Limb (tissue), 2 donors: ENCODE results near the gene TSHZ2.
A peak's percentile ranks its signal among the peaks of the same experiment; 100 is the strongest.

ENCODE experiments used
- DNase-seq, 2 donors: peaks; one replicate each; pipeline ENCODE4 v3.0.0-alpha.2; 2016; ENCODE audit errors: extremely low spot score in 2 of 2

TSHZ2 gene

DNA sequence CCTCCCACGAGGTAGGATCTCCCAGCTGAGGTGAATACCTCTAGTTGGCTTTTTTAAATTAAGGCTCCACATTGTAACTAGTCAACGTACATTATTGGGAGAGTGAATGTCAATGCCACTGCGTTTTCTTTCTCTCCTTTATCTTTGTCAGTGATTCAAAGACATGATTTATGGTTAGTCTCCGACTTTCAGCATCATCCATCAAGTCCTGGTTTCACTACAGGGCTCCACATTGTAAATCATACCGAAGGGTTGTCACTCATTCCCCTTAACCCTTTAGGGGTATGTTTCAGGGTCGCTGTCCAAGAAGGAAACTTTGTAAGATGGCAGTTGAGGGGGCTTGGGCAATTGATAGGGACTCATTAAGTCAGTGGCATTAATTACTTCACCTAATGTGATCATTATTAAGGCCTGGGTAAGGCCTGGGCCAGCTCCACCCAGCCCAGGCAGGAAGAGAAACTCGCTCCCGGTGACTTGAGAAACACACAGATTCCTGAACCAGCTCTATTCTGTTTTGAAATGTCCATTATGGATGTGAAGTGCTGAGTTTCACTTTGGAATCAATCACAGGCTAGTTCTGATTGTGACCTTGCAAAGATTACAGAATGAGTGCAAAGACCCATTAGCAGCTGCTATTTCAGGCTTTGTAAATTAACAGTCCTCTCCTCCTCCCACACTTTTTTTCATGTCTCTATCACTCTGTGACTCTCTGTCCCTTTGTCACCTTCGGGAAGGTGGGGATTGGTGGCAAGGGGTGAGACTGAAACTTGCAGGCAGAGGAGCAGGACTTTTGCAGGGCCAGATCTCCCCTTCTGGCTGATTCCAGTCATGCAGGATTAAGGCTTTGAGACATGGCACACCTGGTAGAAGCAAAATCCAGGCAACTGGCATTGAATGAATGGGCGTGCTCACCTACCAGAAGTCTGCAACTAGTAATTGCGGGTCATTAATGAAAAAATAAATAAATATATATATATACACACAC, 222.4 kb downstream of the TSHZ2 start:
- no peak for DNase-seq

DNA sequence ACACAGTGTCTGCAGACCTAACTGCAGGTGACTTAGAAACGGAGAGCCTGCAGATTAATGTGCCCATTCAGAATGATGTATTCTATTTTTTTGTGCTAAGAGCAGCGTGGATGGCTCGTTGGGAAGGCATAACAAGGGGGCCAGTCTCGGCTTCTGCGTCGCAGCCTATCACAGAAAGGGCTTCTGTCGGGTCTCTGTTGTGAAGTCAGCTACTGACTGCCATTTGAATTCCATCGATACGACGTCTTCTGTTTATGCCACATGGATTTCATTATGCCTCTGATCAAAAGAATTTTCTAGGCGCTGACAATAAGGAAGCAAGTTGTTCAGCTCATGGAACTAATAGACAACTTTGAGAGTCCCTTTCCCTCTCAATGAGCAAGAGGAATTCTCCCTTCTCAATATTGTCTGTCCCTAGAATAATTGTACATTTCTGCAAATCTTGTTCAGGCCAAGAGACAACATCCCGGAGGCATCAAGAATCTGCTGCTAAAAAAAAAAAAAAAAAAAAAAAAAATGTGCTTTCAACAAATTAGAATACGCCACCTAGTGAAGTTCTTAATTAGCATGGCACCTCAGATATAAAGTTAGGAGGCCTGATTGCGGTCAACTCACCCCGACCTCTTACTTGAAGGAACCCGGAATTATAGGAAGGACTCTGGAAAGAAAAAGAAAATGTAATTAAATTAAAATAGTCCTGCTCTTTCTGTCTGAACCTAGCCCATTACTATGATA, 223.9 kb downstream of the TSHZ2 start:
- DNase-seq = peak in 1 of 2 donors; percentile 37

GRCh38 chr20:53201588-53201987, 229.4 kb downstream of the TSHZ2 start:
- DNase-seq = no peak

GRCh38 chr20:53202777-53203176, 230.6 kb downstream of the TSHZ2 start:
- DNase-seq = no peak

GRCh38 chr20:53205046-53205445, 232.9 kb downstream of the TSHZ2 start:
- no peak for DNase-seq

DNA sequence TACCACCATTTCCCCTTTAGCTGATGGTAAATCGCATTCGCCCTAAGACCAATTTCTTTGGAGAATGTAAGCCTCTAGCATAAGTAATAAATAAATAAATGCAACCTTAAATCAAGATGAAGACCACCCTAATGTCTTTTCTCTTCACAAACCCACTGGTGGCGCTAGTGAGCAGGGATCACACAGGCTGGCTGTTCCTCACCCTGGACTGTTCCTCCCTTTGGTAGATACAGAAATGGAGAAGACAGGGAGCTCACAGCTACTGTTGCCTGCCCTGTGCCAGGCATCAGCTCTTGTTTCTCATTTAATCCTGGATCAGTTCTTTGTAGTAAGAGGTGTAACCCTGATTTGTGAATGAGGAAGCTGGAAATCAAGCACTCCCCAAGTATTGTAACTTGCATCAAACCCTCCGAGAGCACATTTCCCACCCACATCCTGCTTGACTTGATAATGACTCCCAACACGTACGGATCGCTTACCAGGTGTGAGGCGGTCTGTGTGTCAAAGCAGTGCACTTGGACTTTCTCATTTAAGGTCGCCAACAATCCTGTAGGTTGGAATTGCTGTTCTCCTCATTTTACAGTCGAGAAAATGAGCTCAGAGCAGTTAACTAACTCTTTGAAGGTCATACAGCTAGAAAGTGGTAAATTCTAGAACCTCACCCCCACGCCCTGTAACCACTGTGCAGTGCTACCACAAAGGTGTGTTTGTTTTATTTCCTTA, 236.1 kb downstream of the TSHZ2 start:
- no peak for DNase-seq

DNA sequence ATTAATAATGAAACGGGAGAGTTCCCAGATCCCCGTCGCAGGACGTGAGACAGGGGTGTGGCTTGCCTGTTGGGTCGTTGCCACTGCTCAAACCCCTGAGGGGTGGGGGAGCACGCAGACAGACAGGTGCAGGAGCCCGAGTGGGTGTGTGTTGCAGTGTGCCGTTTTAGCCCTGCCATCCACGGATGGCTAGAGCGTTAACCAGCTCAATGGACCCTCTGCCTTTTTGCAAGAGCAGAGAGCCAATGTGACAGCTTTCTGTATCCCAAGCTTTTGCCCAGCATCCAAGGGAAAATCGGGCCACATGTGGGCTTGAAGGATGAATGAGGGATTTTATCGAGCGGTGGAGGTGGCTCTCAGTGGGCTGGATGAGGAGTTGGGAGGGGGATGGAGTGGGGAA, 237.9 kb downstream of the TSHZ2 start:
- no peak for DNase-seq

- no peak for DNase-seq
Measured at GRCh38 chr20:53210931-53211330, 238.8 kb downstream of the TSHZ2 start.

DNA sequence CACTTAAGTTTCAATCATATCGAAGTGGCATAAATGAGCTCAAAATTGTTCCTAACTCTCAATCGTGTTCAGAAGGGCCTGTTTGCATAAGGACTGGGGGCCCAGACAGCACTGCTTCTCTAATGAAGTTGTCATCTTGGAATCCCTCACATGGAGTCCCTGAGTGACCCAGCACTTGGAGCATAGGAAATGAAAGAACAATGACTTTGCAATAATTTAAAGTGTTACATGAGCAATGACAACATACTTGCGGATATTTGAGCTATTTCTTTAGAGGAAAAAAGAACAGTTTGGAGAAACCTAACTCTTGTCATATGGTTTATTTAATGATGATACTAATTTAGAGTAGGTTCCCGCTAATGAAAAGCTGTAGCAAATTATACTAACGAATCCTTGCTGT, 239.9 kb downstream of the TSHZ2 start:
- no peak for DNase-seq

GRCh38 chr20:53214392-53214791, 242.2 kb downstream of the TSHZ2 start:
- DNase-seq = no peak

DNA sequence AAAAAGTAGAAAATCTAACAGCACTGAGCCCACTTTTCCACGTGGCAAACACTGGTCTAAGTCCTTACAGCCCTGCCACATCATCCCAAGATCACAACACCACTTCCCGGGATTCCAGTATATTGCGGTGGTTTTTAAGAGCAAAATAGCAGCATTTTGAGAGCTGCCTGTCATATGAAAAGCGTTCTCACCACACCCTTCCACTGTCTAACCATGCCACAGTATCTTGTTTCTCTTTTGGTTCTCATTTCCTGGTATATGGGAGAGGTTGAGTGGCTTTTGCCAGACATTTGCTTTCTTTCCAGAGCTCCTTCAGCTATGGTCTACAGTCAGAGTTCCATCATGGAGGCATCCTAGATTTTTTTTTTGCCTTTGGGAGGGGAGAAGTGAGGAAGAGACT, 243.0 kb downstream of the TSHZ2 start:
- DNase-seq = no peak

GRCh38 chr20:53216478-53216855, 244.3 kb downstream of the TSHZ2 start:
- no peak for DNase-seq

- peak; percentile 53 to 87 for DNase-seq
Measured at GRCh38 chr20:53216856-53217576, 244.9 kb downstream of the TSHZ2 start.

GRCh38 chr20:53220482-53221307, 248.5 kb downstream of the TSHZ2 start:
- DNase-seq = no peak

DNA sequence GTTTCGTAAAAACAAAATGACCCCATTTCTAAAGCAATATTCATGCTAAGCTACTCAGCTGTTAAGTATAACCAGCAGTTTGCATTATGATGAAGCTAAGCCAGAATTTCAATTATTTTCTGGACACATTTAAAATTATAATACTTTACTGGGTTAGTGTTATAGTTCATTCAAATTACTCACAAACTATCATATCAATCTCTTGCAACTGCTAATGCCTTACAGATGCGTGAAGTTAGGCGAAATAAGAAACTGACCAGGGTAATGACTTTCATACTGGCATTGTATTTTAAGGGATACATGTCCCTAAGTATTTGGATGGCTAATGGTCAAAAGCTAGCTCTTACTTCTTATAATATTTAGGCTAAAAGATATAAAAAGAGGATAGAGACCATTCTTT, 249.6 kb downstream of the TSHZ2 start:
- DNase-seq = no peak

DNA sequence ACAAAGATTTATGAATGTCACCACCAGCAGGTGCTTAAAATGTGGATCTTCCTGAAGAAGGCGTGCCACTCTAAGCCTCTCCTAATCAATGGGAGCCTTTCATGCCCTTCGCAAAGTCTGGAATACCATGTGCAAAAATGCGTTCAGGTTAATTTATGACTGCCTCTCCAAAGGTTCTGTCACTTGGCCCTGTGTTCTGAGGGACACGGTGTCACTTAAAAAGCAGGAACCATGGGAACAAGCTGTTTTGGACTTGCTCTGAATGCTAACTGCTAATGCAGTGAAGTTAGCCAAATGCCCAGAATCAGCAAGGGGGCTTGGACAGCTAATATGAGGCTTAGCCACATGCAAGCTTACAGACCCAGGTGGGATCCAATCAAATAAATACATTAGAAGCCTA, 250.3 kb downstream of the TSHZ2 start:
- no peak for DNase-seq

- DNase-seq = no peak
Measured at GRCh38 chr20:53222932-53223331, 250.8 kb downstream of the TSHZ2 start.

- no peak for DNase-seq
Measured at GRCh38 chr20:53223626-53224172, 251.5 kb downstream of the TSHZ2 start.

DNA sequence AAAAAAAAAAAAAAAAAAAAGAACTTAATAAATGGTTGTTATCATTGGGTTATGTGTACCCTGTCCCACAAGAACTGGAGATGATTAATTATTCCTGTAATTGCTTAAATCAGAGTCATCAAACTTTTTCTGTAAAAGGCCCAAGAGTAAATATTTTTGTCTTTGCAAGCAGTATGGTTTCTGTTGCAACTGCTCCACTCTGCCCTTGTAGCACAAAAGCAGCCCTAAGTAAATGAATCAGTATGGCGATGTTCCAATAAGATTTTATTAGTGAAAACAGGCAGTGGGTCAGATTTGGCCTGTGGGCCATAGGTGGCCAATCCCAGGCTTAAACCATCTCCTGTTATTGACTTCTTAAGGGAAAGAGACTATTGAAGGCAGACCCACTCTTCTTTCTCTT, 252.7 kb downstream of the TSHZ2 start:
- DNase-seq = no peak

- DNase-seq = no peak
Measured at GRCh38 chr20:53226826-53227225, 254.7 kb downstream of the TSHZ2 start.
